GM12875 (cell line): ENCODE measurements around the gene PRKCA.
"Not testable (repeated sequence)": the region's sequence is repeated elsewhere in the genome, so short reads cannot be mapped to it uniquely, and the experiment has no call there.

ENCODE experiments used
- H3K4me3 ChIP-seq: one replicate; pipeline ENCODE4 v1.5.1; 2011; ENCODE audit warnings: low read depth, low read length, control low read depth
- CTCF ChIP-seq: IDR thresholded peaks from 2 replicates; pipeline ENCODE4 v1.5.1; 2011; ENCODE audit warnings: low read depth, mild to moderate bottlenecking, control low read depth, inconsistent platforms, low read length, moderate library complexity, borderline replicate concordance; ENCODE audit not compliant: insufficient read depth

PRKCA gene

GRCh38 chr17:66354472-66354871, 52.1 kb downstream of the PRKCA start:
- no peak overlapping the region for H3K4me3 ChIP-seq
- no peak for TF ChIP-seq CTCF

GRCh38 chr17:66354981-66355380, 52.6 kb downstream of the PRKCA start:
- no peak for TF ChIP-seq CTCF
- H3K4me3 ChIP-seq = no peak overlapping the region

- TF ChIP-seq CTCF = no peak
- no peak overlapping the region for H3K4me3 ChIP-seq
Observed at GRCh38 chr17:66355510-66355909, 53.1 kb downstream of the PRKCA start.

- TF ChIP-seq CTCF = no peak
- no peak overlapping the region for H3K4me3 ChIP-seq
Observed at GRCh38 chr17:66357037-66357436, 54.6 kb downstream of the PRKCA start.

GRCh38 chr17:66359351-66359750, 56.9 kb downstream of the PRKCA start:
- TF ChIP-seq CTCF = no peak
- no peak overlapping the region for H3K4me3 ChIP-seq

GRCh38 chr17:66360961-66361565, 58.6 kb downstream of the PRKCA start:
- not testable (repeated sequence) for H3K4me3 ChIP-seq

GRCh38 chr17:66364508-66364907, 62.1 kb downstream of the PRKCA start:
- no peak overlapping the region for H3K4me3 ChIP-seq
- no peak for TF ChIP-seq CTCF
